H9 (cell line): Measurements from ENCODE around the gene CACFD1. TPM values are rescaled to one million over a fixed set of nuclear protein-coding genes. Genes with fewer than 3 reads are reported as not detected.

Experiments used
- DNase-seq: peaks from one replicate; pipeline ENCODE4 v3.0.0-alpha.2; 2017
- H2AFZ ChIP-seq: one replicate; pipeline ENCODE4 v1.6.1; 2013; ENCODE audit warnings: mild to moderate bottlenecking, low read length, control low read depth, moderate library complexity
- H2AK5ac ChIP-seq: 2 replicates; pipeline ENCODE4 v1.6.1; 2013; ENCODE audit warnings: low read length, control low read depth, mixed read lengths; ENCODE audit not compliant: insufficient read length
- H2BK120ac ChIP-seq: one replicate; pipeline ENCODE4 v1.6.1; 2013; ENCODE audit warnings: low read depth, mild to moderate bottlenecking, low read length, control low read depth, inconsistent platforms; ENCODE audit not compliant: poor library complexity, severe bottlenecking
- H2BK12ac ChIP-seq: 2 replicates; pipeline ENCODE4 v1.6.1; 2013; ENCODE audit warnings: low read length, control low read depth, mixed read lengths, low read depth; ENCODE audit not compliant: insufficient read length
- H2BK15ac ChIP-seq: 2 replicates; pipeline ENCODE4 v1.6.1; 2013; ENCODE audit warnings: low read depth, low read length, control low read depth
- H2BK20ac ChIP-seq: one replicate; pipeline ENCODE4 v1.6.1; 2013; ENCODE audit warnings: low read depth, mild to moderate bottlenecking, low read length, control low read depth, inconsistent platforms; ENCODE audit not compliant: poor library complexity, severe bottlenecking
- H2BK5ac ChIP-seq: 2 replicates; pipeline ENCODE4 v1.6.1; 2013; ENCODE audit warnings: low read length, control low read depth, mixed read lengths; ENCODE audit not compliant: insufficient read length
- H3K14ac ChIP-seq: 2 replicates; pipeline ENCODE4 v1.6.1; 2013; ENCODE audit warnings: low read length, control low read depth; ENCODE audit not compliant: insufficient read depth
- H3K18ac ChIP-seq: 2 replicates; pipeline ENCODE4 v1.6.1; 2013; ENCODE audit warnings: low read depth, mild to moderate bottlenecking, mixed read lengths, low read length, control low read depth; ENCODE audit not compliant: insufficient read length
- H3K23ac ChIP-seq: 2 replicates; pipeline ENCODE4 v1.6.1; 2013; ENCODE audit warnings: low read length, control low read depth, mixed read lengths, low read depth; ENCODE audit not compliant: insufficient read length
- H3K23me2 ChIP-seq: 2 replicates; pipeline ENCODE4 v1.6.1; 2013; ENCODE audit warnings: low read depth, mild to moderate bottlenecking, mixed read lengths, low read length, control low read depth; ENCODE audit not compliant: insufficient read length, poor library complexity, severe bottlenecking
- H3K27ac ChIP-seq: 2 replicates; pipeline ENCODE4 v1.5.1; 2013; ENCODE audit warnings: low read length, control low read depth, mixed read lengths, low read depth; ENCODE audit not compliant: insufficient read length
- H3K27me3 ChIP-seq: 2 replicates; pipeline ENCODE4 v1.6.1; 2013; ENCODE audit warnings: low read length, control low read depth, inconsistent platforms; ENCODE audit not compliant: insufficient read depth
- H3K4ac ChIP-seq: 2 replicates; pipeline ENCODE4 v1.6.1; 2013; ENCODE audit warnings: low read depth, mild to moderate bottlenecking, control low read depth, inconsistent platforms, low read length, moderate library complexity
- H3K4me1 ChIP-seq: 2 replicates; pipeline ENCODE4 v1.6.1; 2013; ENCODE audit warnings: low read length, control low read depth, inconsistent platforms; ENCODE audit not compliant: insufficient read depth
- H3K4me2 ChIP-seq: 2 replicates; pipeline ENCODE4 v1.6.1; 2013; ENCODE audit warnings: low read length, control low read depth, mixed read lengths; ENCODE audit not compliant: insufficient read length, insufficient read depth
- H3K56ac ChIP-seq: 2 replicates; pipeline ENCODE4 v1.6.1; 2013; ENCODE audit warnings: low read depth, mild to moderate bottlenecking, mixed read lengths, low read length, control low read depth; ENCODE audit not compliant: insufficient read length
- H3K79me1 ChIP-seq: 2 replicates; pipeline ENCODE4 v1.6.1; 2013; ENCODE audit warnings: low read depth, mild to moderate bottlenecking, moderate library complexity, low read length, control low read depth, inconsistent platforms; ENCODE audit not compliant: insufficient read depth, poor library complexity, severe bottlenecking
- H3K79me2 ChIP-seq: 2 replicates; pipeline ENCODE4 v1.6.1; 2013; ENCODE audit warnings: low read length, control low read depth, inconsistent platforms; ENCODE audit not compliant: insufficient read depth
- H3K9ac ChIP-seq: 2 replicates; pipeline ENCODE4 v1.6.1; 2013; ENCODE audit warnings: low read length, control low read depth, mixed read lengths; ENCODE audit not compliant: insufficient read length; ENCODE audit errors: extremely low read depth
- H3K9me3 ChIP-seq: one replicate; pipeline ENCODE4 v1.6.1; 2013; ENCODE audit warnings: low read depth, low read length, inconsistent platforms; ENCODE audit not compliant: control insufficient read depth
- H3T11ph ChIP-seq: one replicate; pipeline ENCODE4 v1.6.1; 2013; ENCODE audit warnings: mild to moderate bottlenecking, low read length, control low read depth, inconsistent platforms
- H4K20me1 ChIP-seq: one replicate; pipeline ENCODE4 v1.6.1; 2013; ENCODE audit not compliant: control insufficient read depth, insufficient read length, insufficient read depth
- H4K5ac ChIP-seq: 2 replicates; pipeline ENCODE4 v1.6.1; 2013; ENCODE audit warnings: low read depth, mild to moderate bottlenecking, mixed read lengths, low read length, control low read depth; ENCODE audit not compliant: insufficient read length
- H4K8ac ChIP-seq: replicated peaks from 2 replicates; pipeline ENCODE4 v1.6.1; 2013; ENCODE audit warnings: low read length, control low read depth, mixed read lengths, low read depth; ENCODE audit not compliant: insufficient read length
- H4K91ac ChIP-seq: 2 replicates; pipeline ENCODE4 v1.6.1; 2013; ENCODE audit warnings: low read depth, mild to moderate bottlenecking, moderate library complexity, mixed read lengths, low read length, control low read depth; ENCODE audit not compliant: insufficient read length
- H3K27ac Mint-ChIP-seq, 3 experiments: 2 replicates in 2 of 3; 3 replicates in 1 of 3; pipeline ENCODE4 v1.8.0; 2020 to 2021; ENCODE audit warnings: mixed read lengths in 3 of 3, mild to moderate bottlenecking in 1 of 3, moderate library complexity in 1 of 3
- H3K27me3 Mint-ChIP-seq: 2 replicates; pipeline ENCODE4 v1.8.0; 2021; ENCODE audit warnings: low read depth, mild to moderate bottlenecking, moderate library complexity, mixed read lengths
- H3K36me3 Mint-ChIP-seq, 3 experiments: 2 replicates in 2 of 3; 3 replicates in 1 of 3; pipeline ENCODE4 v1.8.0; 2020 to 2021; ENCODE audit warnings: low read depth in 3 of 3, mixed read lengths in 3 of 3; ENCODE audit not compliant: insufficient read depth in 1 of 3
- H3K4me1 Mint-ChIP-seq, 2 experiments: 2 replicates each; pipeline ENCODE4 v1.8.0; 2020; ENCODE audit warnings: mixed read lengths in 2 of 2
- H3K4me3 Mint-ChIP-seq, 2 experiments: 2 replicates in 1 of 2; 3 replicates in 1 of 2; pipeline ENCODE4 v1.8.0; 2020 to 2021; ENCODE audit warnings: mild to moderate bottlenecking in 2 of 2, mixed read lengths in 2 of 2, moderate library complexity in 1 of 2
- H3K9me3 Mint-ChIP-seq, 2 experiments: 2 replicates in 1 of 2; 3 replicates in 1 of 2; pipeline ENCODE4 v1.8.0; 2020; ENCODE audit warnings: mild to moderate bottlenecking in 2 of 2, mixed read lengths in 2 of 2, moderate library complexity in 1 of 2
- CTCF ChIP-seq: fragments of 200-600 bp; sonication (generic); conservative IDR thresholded peaks from 3 replicates; pipeline ENCODE4 v1.8.0; 2021; ENCODE audit warnings: antibody characterized with exemption, mild to moderate bottlenecking
- WGBS: extraction: QIAGEN DNeasy Blood & Tissue Kit; methylation state at CpG from one replicate; pipeline ENCODE4 v1.1.7; 2013; ENCODE audit warnings: missing lambda C conversion rate, low lambda C conversion rate, mixed read lengths; ENCODE audit not compliant: insufficient read length; ENCODE audit errors: extremely low coverage; 5-methylcytosine and 5-hydroxymethylcytosine counted together
- total RNA-seq: library from RNA; stranded (reverse); gene quantifications from 2 replicates; pipeline ENCODE4 v1.2.1, GENCODE V29; 2021

CACFD1 gene
- total RNA-seq, 1 experiment from 2014 or later = 20.0 TPM

- H3K27ac Mint-ChIP-seq = no peak overlapping the region
- Histone ChIP-seq H2AFZ (no peak overlapping the region), H4K20me1 (no peaks in the 10 kb centered on the region), H4K5ac (no peak overlapping the region), H2BK12ac (no peak overlapping the region), H2AK5ac (no peak overlapping the region), H3K27me3 (no peaks in the 10 kb centered on the region), H3K56ac (no peak overlapping the region), H4K91ac (no peak overlapping the region), H4K8ac (no peak overlapping the region), H3K23ac (no peak overlapping the region), H3K79me2 (no peaks in the 10 kb centered on the region), H3K9ac (no peak overlapping the region), H3K27ac (no peak overlapping the region), H2BK120ac (no peak overlapping the region), H3K18ac (no peak overlapping the region), H3K14ac (no peak overlapping the region), H3K4ac (no peak overlapping the region), H3K9me3 (no peaks in the 10 kb centered on the region), H3T11ph (no peak overlapping the region), H2BK15ac (no peak overlapping the region), H3K4me1 (no peaks in the 10 kb centered on the region), H2BK20ac (no peak overlapping the region), H3K79me1 (no peaks in the 10 kb centered on the region), H3K4me2 (no peak overlapping the region), H3K23me2 (no peaks in the 10 kb centered on the region), H2BK5ac (no peak overlapping the region)
- H3K36me3 Mint-ChIP-seq = peaks cover 0 to 14% (median 4%) of the 10 kb centered on the region in 3 experiments; a peak in 5 of 7 replicates
- no peak overlapping the region for H3K4me3 Mint-ChIP-seq
- WGBS = no CpG with 5 or more reads among the region's 12 CpGs
- peaks cover 19% of the 10 kb centered on the region in 2 experiments for H3K9me3 Mint-ChIP-seq
- H3K27me3 Mint-ChIP-seq = peaks cover 26% of the 10 kb centered on the region
- H3K4me1 Mint-ChIP-seq = no peaks in the 10 kb centered on the region
- no peak for TF ChIP-seq CTCF
- DNase-seq = no peak
Measured at GRCh38 chr9:133499892-133500270, 40.1 kb downstream of the CACFD1 start.
